HepG2 (cell line): ENCODE data around the gene GRIK3. TPM values are rescaled to one million over a fixed set of nuclear protein-coding genes. Genes with fewer than 3 reads are reported as not detected.

ENCODE experiments used
- ATAC-seq: fragments of 200-7000 bp; cut with Tn5 transposase; 3 replicates; pipeline ENCODE4 v1.9.1; 2020; ENCODE audit warnings: mild to moderate bottlenecking, moderate library complexity
- BruUV-seq: library from RNA; stranded (reverse); fragments of 400-500 nt; replicated peaks from 2 replicates; lab custom pipeline; 2021; lab: Mats Ljungman, UMichigan
- CTCF ChIA-PET: fragments of 300-600 bp; formaldehyde crosslinking; extraction: SDS; loops from one replicate; lab custom pipeline; 2021; ENCODE audit warnings: low total read pairs, inconsistent platforms, low intra/inter-chr PET ratio; lab: Yijun Ruan, JAX
- POLR2A ChIA-PET: fragments of 350-600 bp; sonication (Branson Sonifier 250); formaldehyde crosslinking; loops from one replicate; lab custom pipeline; 2020; ENCODE audit warnings: antibody characterized with exemption, inconsistent platforms; lab: Yijun Ruan, JAX
- DNase-seq: peaks from one replicate; pipeline ENCODE4 v3.0.0-alpha.2; 2015; ENCODE audit warnings: low spot score
- FAIRE-seq: peaks from 3 replicates; lab custom pipeline; 2011; peaks lifted over from hg19 to GRCh38; lab: Jason Lieb, UNC
- H2AFZ ChIP-seq: one replicate; pipeline ENCODE4 v1.6.1; 2011; ENCODE audit warnings: low read length, inconsistent platforms
- H3K27ac ChIP-seq: fragments of 300-600 bp; 3 replicates; pipeline ENCODE4 v1.8.0; 2011; ENCODE audit warnings: mixed run types, mild to moderate bottlenecking, mixed read lengths, low read length, inconsistent platforms; ENCODE audit not compliant: insufficient read depth; ENCODE audit errors: extremely low read length
- H3K27me3 ChIP-seq, 2 experiments: fragments of 200-600 bp in 1 of 2; 2 replicates in 1 of 2; 3 replicates in 1 of 2; pipeline versions ENCODE4 v1.6.0 to v1.8.0; 2011; ENCODE audit warnings: low read length in 2 of 2, mild to moderate bottlenecking in 2 of 2, moderate library complexity in 2 of 2, inconsistent platforms in 1 of 2; ENCODE audit not compliant: insufficient read depth in 2 of 2, control insufficient read depth in 1 of 2
- H3K36me3 ChIP-seq, 2 experiments: fragments of 200-600 bp in 1 of 2; replicated peaks in 1 of 2; 2 replicates in 1 of 2; 3 replicates in 1 of 2; pipeline versions ENCODE4 v1.5.1 to v1.8.0; 2011; ENCODE audit warnings: low read length in 2 of 2, inconsistent platforms in 1 of 2; ENCODE audit not compliant: insufficient read depth in 2 of 2, control insufficient read depth in 1 of 2
- H3K4me1 ChIP-seq: 2 replicates; pipeline ENCODE4 v1.5.1; 2012; ENCODE audit warnings: low read length, inconsistent platforms; ENCODE audit not compliant: insufficient read depth
- H3K4me2 ChIP-seq: 2 replicates; pipeline ENCODE4 v1.6.0; 2011; ENCODE audit warnings: low read depth, low read length, inconsistent platforms
- H3K4me3 ChIP-seq, 3 experiments: fragments of 200-600 bp in 1 of 3; sonication (generic), shearing (Covaris generic) in 1 of 3; replicated peaks in 1 of 3; 2 replicates each; pipeline ENCODE4 v1.5.1; 2011 to 2016; ENCODE audit warnings: low read length in 3 of 3, inconsistent platforms in 2 of 3, low read depth in 2 of 3, mild to moderate bottlenecking in 2 of 3, control low read depth in 1 of 3, mixed read lengths in 1 of 3; ENCODE audit not compliant: insufficient read depth in 1 of 3
- H3K79me2 ChIP-seq: one replicate; pipeline ENCODE4 v1.6.1; 2011; ENCODE audit warnings: low read length, inconsistent platforms; ENCODE audit not compliant: insufficient read depth
- H3K9ac ChIP-seq: 2 replicates; pipeline ENCODE4 v1.6.0; 2011; ENCODE audit warnings: mild to moderate bottlenecking, low read depth, low read length, inconsistent platforms; ENCODE audit not compliant: insufficient read depth
- H3K9me3 ChIP-seq: 2 replicates; pipeline ENCODE4 v1.5.1; 2012; ENCODE audit warnings: mild to moderate bottlenecking, low read length
- H4K20me1 ChIP-seq: 2 replicates; pipeline ENCODE4 v1.6.0; 2011; ENCODE audit warnings: inconsistent platforms, mild to moderate bottlenecking, low read length, moderate library complexity; ENCODE audit not compliant: insufficient read depth
- ATF4 ChIP-seq, 2 experiments: fragments of 450-650 bp in 1 of 2; sonication (generic) in 1 of 2; formaldehyde crosslinking; IDR thresholded peaks; 2 replicates each; pipeline versions ENCODE4 v1.5.0 to v1.8.0; 2020 to 2022; ENCODE audit warnings: mild to moderate bottlenecking in 1 of 2, missing genetic modification reagents in 1 of 2
- ELK4 ChIP-seq: sonication (generic); formaldehyde crosslinking; IDR thresholded peaks from 2 replicates; pipeline ENCODE4 v1.9.0; 2021; ENCODE audit warnings: missing genetic modification reagents, borderline replicate concordance
- FOXP4 ChIP-seq: sonication (generic); formaldehyde crosslinking; IDR thresholded peaks from 2 replicates; pipeline ENCODE4 v1.4.0; 2020; ENCODE audit warnings: missing genetic modification reagents
- GPBP1L1 ChIP-seq: sonication (generic); formaldehyde crosslinking; IDR thresholded peaks from 2 replicates; pipeline ENCODE4 v1.5.0; 2020; ENCODE audit warnings: mild to moderate bottlenecking, missing genetic modification reagents
- IKZF5 ChIP-seq: IDR thresholded peaks from 2 replicates; pipeline ENCODE4 v1.6.1; 2018; ENCODE audit warnings: missing genetic modification reagents, mild to moderate bottlenecking, missing compliant biosample characterization
- MTF1 ChIP-seq: sonication (generic); formaldehyde crosslinking; IDR thresholded peaks from 2 replicates; pipeline ENCODE4 v1.5.0; 2020; ENCODE audit warnings: missing genetic modification reagents
- PLSCR1 ChIP-seq: sonication (generic); formaldehyde crosslinking; IDR thresholded peaks from 2 replicates; pipeline ENCODE4 v1.5.0; 2020; ENCODE audit warnings: missing genetic modification reagents, mild to moderate bottlenecking, borderline replicate concordance
- SNAI1 ChIP-seq: sonication (generic); formaldehyde crosslinking; IDR thresholded peaks from 2 replicates; pipeline ENCODE4 v1.5.0; 2020; ENCODE audit warnings: mild to moderate bottlenecking, missing genetic modification reagents, borderline replicate concordance
- ZBTB26 ChIP-seq: IDR thresholded peaks from 2 replicates; pipeline ENCODE4 v1.6.1; 2016; ENCODE audit warnings: missing compliant biosample characterization, missing genetic modification reagents, borderline replicate concordance
- ZIK1 ChIP-seq: sonication (generic); formaldehyde crosslinking; IDR thresholded peaks from 2 replicates; pipeline ENCODE4 v1.5.0; 2020; ENCODE audit warnings: mild to moderate bottlenecking, low read depth, missing genetic modification reagents, borderline replicate concordance
- ZNF678 ChIP-seq: sonication (generic); formaldehyde crosslinking; IDR thresholded peaks from 2 replicates; pipeline ENCODE4 v1.4.0; 2020; ENCODE audit warnings: mild to moderate bottlenecking, missing genetic modification reagents
- ZSCAN12 ChIP-seq: sonication (generic); formaldehyde crosslinking; IDR thresholded peaks from 2 replicates; pipeline ENCODE4 v1.9.0; 2021; ENCODE audit warnings: mild to moderate bottlenecking, missing genetic modification reagents
- WGBS: methylation state at CpG from one replicate; pipeline ENCODE4 v1.1.6; 2017; ENCODE audit warnings: low lambda C conversion rate; 5-methylcytosine and 5-hydroxymethylcytosine counted together
- in situ Hi-C: cut with HindIII; loops from 2 replicates; pipeline ENCODE4 v1.10.0; 2017; ENCODE audit warnings: low pct_unique_long_range_greater_than_20kb; ENCODE audit not compliant: extremely low pct_ligation_motif_present
- intact Hi-C: fragments of 100-400 bp; cut with micrococcal nuclease; formaldehyde crosslinking; loops from one replicate; pipeline ENCODE4 v1.10.0; 2022; ENCODE audit not compliant: unreplicated experiment
- polyA plus RNA-seq, 8 experiments: library from polyadenylated mRNA; depleted of rRNA in 3 of 8; stranded (reverse) in 7 of 8; unstranded in 1 of 8; fragments of >200 nt; fragmentation: Illumina TruSeq in 4 of 8; extraction: Trizol in 4 of 8; gene quantifications; 2 replicates each; pipeline versions ENCODE4 v1.2.1 to v1.2.3, GENCODE V29; 2011 to 2016; ENCODE audit warnings: low read depth in 4 of 8, missing spikeins in 1 of 8, mixed read lengths in 1 of 8; ENCODE audit not compliant: insufficient read depth in 1 of 8
- total RNA-seq, 5 experiments: library from RNA; depleted of rRNA; stranded (reverse); fragments of >200 nt; fragmentation: Illumina TruSeq; extraction: Trizol; gene quantifications; 2 replicates each; pipeline ENCODE4 v1.2.3, GENCODE V29; 2016; ENCODE audit warnings: low read depth in 1 of 5

The GRIK3 gene
- total and polyA plus RNA-seq, 2 of the 13 experiments (the other 11 are each of a cell fraction or from before 2014, with no cell fraction given): not detected

- no peak overlapping the region for H3K4me3 ChIP-seq
- no peaks in the 10 kb centered on the region for H3K9me3 ChIP-seq
- in situ Hi-C loops: no loop called here
- ATAC-seq: no peak
- CTCF ChIA-PET: no interaction called here
- H3K27ac ChIP-seq: no peak overlapping the region
- H3K4me2 ChIP-seq: no peak overlapping the region
- no peak overlapping the region for H3K9ac ChIP-seq
- no peaks in the 10 kb centered on the region for H4K20me1 ChIP-seq
- no peaks in the 10 kb centered on the region for H3K79me2 ChIP-seq
- no peak for FAIRE-seq
- intact Hi-C loops: no loop called here
- BruUV-seq: no TSS peak
- peaks cover 2 to 38% of the 10 kb centered on the region in 2 experiments; a peak in 4 of 5 replicates for H3K27me3 ChIP-seq
- no peaks in the 10 kb centered on the region for H3K4me1 ChIP-seq
- no peak for DNase-seq
- WGBS: no CpG with 5 or more reads among the region's 1 CpG
- no peak overlapping the region for H2AFZ ChIP-seq
- POLR2A ChIA-PET: no interaction called here
- no peaks in the 10 kb centered on the region for H3K36me3 ChIP-seq
- no peak for TF ChIP-seq SNAI1
- TF ChIP-seq GPBP1L1: no peak
- no peak for TF ChIP-seq FOXP4
- TF ChIP-seq MTF1 (CRISPR knock-in tag): no peak
- no peak for TF ChIP-seq ZSCAN12 (CRISPR knock-in tag)
- no peak for TF ChIP-seq ZIK1 (CRISPR knock-in tag)
- no peak for TF ChIP-seq ELK4 (CRISPR knock-in tag)
- TF ChIP-seq IKZF5 (CRISPR knock-in tag): no peak
- TF ChIP-seq ATF4 (CRISPR knock-in tag; IDR thresholded peaks at IDR 0.05): no peak
- TF ChIP-seq PLSCR1 (CRISPR knock-in tag): no peak
- TF ChIP-seq ZBTB26 (CRISPR knock-in tag): no peak
- TF ChIP-seq ZNF678: no peak
These were observed 188.0 kb downstream of the GRIK3 start for GRCh38 chr1:36846357-36846756.
